M059J (cell line): ENCODE data around the gene ADRA2C. TPM values are rescaled to one million over a fixed set of nuclear protein-coding genes. Genes with fewer than 3 reads are reported as not detected.

Experiments used
- DNase-seq: peaks from one replicate; pipeline ENCODE4 v3.0.0-alpha.2; 2012; ENCODE audit warnings: low read depth
- total RNA-seq: library from RNA; depleted of rRNA; stranded (reverse); fragments of >200 nt; shearing (Covaris generic); gene quantifications from 2 replicates; pipeline ENCODE4 v1.2.3, GENCODE V29; 2014

Gene ADRA2C
- total RNA-seq, 1 experiment from 2014 or later = not detected

- no peak for DNase-seq
These were observed 9.7 kb upstream of the ADRA2C start for GRCh38 chr4:3756343-3757059.

- no peak for DNase-seq
These were observed 6.9 kb upstream of the ADRA2C start for GRCh38 chr4:3759236-3759635.

GRCh38 chr4:3760346-3760745 is 5.8 kb upstream of the ADRA2C start:
- no peak for DNase-seq

- DNase-seq = no peak
These were observed 5.3 kb upstream of the ADRA2C start for GRCh38 chr4:3760841-3761240.

GRCh38 chr4:3762264-3762663 is 3.9 kb upstream of the ADRA2C start:
- no peak for DNase-seq

- DNase-seq = no peak
These were observed 3.2 kb upstream of the ADRA2C start for GRCh38 chr4:3762753-3763549.

GRCh38 chr4:3765271-3766035 is 732 bp upstream of the ADRA2C start:
- peak; percentile 49 for DNase-seq

GRCh38 chr4:3766785-3767569 is 792 bp downstream of the ADRA2C start:
- DNase-seq = no peak

GRCh38 chr4:3767570-3768288 is 1.5 kb downstream of the ADRA2C start:
- DNase-seq = no peak

GRCh38 chr4:3768842-3769641 is 2.9 kb downstream of the ADRA2C start:
- no peak for DNase-seq

- DNase-seq = no peak
These were observed 3.5 kb downstream of the ADRA2C start for GRCh38 chr4:3769642-3770184.

GRCh38 chr4:3770323-3771163 is 4.4 kb downstream of the ADRA2C start:
- no peak for DNase-seq

GRCh38 chr4:3771164-3771809 is 5.1 kb downstream of the ADRA2C start:
- DNase-seq = no peak

- DNase-seq = no peak
These were observed 5.8 kb downstream of the ADRA2C start for GRCh38 chr4:3771939-3772495.

GRCh38 chr4:3772632-3773031 is 6.4 kb downstream of the ADRA2C start:
- DNase-seq = no peak

- DNase-seq = no peak
These were observed 7.4 kb downstream of the ADRA2C start for GRCh38 chr4:3773552-3774001.

- no peak for DNase-seq
These were observed 8.2 kb downstream of the ADRA2C start for GRCh38 chr4:3774253-3774883.
